ENCODE data around the gene ACAP3. TPM values are rescaled to one million over a fixed set of nuclear protein-coding genes. Genes with fewer than 3 reads are reported as not detected.

Gene ACAP3
- total RNA-seq, 1 donor from 2014 or later, result 16.2 TPM

GRCh38 chr1:1315435-1315954 lies 7.8 kb upstream of the ACAP3 start:
- DNase-seq (ENCODE audit: low read depth, low spot score), result no peak

- DNase-seq (ENCODE audit: low read depth, low spot score), result no peak
These were observed 7.1 kb upstream of the ACAP3 start for GRCh38 chr1:1314678-1315335.

GRCh38 chr1:1314237-1314586 lies 6.5 kb upstream of the ACAP3 start:
- no peak for DNase-seq (ENCODE audit: low read depth, low spot score)

DNA sequence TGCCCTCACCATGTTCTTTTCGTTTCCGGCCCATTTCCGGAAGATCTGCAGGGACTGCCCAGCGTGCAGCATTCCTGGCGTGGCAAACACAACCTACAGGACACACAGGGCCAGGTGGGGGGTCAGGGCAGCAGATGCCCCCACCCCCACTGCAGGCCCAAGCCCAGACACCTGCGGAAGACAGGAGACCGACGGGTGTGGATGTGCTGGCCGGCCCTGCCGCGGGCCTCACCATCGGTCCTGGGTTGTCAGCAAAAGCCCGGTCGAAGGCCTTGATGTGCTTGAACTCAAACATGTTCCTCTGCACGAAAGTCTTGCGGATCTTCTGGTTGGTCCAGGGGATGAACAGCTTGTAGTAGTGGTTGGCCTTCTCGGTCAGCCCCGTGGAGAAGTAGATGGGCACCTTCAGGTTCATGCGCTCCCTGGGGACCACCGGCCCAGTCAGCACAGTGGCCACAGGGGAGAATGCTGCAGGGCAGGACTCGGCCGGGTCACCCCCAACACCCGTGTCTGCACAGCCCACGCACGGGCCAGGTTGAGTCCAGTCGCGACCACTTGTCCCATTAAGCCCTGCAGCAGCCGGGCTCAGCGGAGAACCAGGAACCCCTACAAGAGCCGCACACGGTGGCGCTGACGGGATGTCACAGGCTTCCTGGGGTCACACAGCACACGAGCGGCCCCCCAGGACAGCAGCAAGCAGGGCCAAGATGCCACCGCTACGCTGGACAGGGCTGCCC lies 5.9 kb upstream of the ACAP3 start:
- DNase-seq (ENCODE audit: low read depth, low spot score), result no peak

DNA sequence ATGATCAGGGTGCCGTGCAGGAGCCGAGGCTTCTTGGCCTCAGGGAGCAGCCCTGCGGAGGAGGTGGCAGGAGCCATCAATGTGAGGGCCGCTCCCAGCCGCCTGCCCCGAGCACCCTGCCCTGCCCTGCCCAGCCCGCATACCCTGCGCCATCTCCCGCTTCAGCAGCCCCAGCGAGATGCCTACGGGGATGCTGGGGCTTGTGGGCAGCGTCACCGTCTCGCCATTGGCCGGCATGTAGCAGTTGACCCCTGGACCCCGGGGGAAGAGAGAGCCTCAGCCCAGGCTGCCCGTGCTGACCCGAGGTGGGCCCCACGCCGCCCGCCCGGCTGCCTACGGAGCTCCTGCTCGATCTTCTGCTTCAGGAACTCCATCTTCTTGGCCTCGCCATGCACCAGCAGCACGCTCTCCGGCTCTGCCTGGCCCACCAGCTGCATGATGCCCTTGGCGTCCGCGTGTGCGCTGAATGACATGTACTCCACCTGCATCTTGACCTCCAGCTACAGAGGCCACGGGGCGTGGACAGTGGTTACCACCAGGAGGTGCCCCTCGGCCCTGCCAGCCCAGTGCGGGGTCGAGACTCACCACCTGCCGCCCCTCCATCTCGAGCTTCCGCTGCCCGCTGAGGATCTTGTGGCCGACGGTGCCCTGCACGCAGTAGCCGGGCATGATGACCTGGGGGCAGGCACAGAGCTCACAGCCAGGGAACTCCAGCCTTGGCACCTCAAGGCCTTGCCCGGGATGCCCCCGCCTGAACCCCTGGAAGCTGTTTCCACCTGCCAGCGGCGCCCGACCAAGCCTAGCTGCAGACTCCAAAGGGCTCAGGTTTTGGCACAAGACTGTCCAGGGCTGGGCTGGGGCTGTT lies 5.0 kb upstream of the ACAP3 start:
- DNase-seq (ENCODE audit: low read depth, low spot score), result no peak

DNA sequence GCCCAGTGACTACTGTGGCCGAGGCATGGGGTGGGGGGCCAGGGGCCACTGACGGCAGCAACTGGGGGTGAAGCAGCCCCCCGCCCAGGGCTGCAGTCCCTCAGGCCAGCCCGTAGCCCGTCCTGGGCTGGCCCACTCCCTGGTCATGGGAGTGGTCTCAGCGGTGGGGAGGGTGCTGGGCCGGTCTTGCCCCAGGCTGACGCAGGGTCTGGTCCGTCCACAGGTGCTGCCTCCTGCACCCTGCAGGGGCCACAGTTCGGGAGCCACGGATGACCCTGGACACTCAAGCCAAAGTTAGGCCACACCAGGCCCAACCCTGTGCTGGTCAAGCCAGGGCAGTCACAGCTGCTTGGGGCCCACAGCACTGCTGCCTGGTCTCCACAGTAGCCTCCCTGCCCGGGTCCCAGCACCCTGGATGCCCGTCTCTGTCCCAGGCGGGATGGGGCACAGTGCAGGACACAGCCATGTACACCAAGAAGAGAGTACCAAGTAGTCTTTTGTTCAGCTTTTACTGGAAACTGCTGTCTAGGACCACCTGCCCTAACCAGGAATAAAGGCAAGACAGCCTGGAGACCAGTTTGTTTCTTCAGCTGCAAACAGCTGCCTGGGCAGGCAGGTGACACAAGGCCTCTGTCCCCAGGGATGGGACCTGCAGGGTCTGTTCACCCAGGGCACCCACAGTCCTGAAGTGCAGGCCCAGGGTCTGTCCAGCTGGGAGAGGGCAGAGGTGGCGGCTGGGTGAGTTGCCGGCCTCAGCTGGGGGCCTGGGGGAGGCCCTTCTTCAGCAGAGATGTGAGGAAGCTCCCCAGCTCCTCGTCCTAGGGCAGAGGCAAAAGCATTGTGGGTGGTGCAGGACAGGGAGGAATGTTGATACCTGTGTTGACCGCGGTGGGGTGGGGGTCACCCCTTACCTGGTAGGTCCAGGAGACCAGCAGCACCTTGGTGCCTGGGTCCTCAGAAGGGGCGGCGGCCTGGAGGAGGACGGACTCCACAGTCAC lies 3.7 kb upstream of the ACAP3 start:
- no peak for DNase-seq (ENCODE audit: low read depth, low spot score)

- no peak for DNase-seq (ENCODE audit: low read depth, low spot score)
These were observed 2.8 kb upstream of the ACAP3 start for GRCh38 chr1:1310476-1311053.

- no peak for DNase-seq (ENCODE audit: low read depth, low spot score)
These were observed 2.3 kb upstream of the ACAP3 start for GRCh38 chr1:1310109-1310385.

DNA sequence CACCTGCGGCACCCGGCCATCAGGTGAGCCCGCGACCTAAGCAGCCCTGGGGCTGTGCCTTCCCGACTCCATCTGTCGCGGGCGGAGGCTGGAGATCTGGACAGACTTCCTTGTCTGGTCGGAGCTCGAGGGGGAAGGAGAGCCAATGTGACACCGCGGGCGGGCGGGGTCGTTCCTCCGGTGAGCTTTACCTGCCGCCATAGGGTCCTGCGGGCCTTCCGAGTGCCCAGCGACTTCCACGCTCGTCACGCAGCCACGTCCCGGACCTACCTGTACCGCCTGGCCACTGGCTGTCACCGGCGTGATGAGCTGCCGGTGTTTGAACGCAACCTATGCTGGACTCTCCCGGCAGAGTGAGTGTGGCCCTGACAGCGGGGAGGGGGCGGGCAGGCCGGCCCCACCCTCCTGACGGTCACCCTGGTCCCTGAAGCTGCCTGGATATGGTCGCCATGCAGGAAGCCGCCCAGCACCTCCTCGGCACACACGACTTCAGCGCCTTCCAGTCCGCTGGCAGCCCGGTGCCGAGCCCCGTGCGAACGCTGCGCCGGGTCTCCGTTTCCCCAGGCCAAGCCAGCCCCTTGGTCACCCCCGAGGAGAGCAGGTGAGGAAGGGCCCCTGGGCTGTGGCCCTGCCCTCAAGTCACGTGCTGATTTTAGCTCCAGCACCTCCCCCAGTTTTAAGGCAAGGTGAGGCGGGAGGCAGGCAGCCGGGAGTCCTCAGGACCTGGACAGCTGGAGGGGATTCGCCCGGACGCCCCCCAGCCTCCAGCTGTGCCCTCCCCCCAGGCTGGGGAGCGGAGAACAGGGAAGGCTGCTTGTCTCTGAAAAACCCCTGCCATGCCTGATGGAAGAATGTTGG lies 1.8 kb upstream of the ACAP3 start:
- no peak for DNase-seq (ENCODE audit: low read depth, low spot score)

- no peak for DNase-seq (ENCODE audit: low read depth, low spot score)
These were observed 1.1 kb upstream of the ACAP3 start for GRCh38 chr1:1308756-1309250.

GRCh38 chr1:1307261-1307922 lies 338 bp downstream of the ACAP3 start:
- DNase-seq (ENCODE audit: low read depth, low spot score), result no peak

- no peak for DNase-seq (ENCODE audit: low read depth, low spot score)
These were observed 969 bp downstream of the ACAP3 start for GRCh38 chr1:1306661-1307260.

DNA sequence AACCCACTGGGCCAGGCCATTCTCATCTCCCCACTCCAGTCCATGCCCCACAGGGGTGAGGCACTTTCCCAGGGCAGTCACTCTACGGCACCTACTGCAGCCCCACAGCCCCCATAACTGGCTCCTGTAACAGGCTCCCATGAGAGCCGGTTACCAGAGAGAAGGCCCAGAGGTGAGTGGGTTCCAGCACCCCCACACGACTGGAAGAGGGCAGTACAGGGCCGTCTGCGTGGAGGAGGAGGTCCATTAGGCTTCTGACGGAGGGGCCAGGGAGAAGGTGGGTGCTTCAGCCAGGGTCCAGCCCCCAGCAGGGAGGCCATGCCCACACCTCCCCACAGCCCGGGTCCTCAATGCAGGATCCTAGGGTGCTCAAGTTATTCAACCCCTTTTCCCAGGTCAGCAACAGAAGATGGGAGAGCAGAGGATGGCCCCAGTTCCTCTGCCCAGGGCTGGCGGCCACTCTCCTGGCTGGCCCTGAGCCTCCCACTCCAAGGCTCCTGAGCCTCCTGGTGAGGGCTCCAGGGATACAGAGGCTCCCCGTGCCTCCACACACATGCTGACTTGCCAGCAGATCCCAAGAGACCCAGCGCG lies 1.6 kb downstream of the ACAP3 start:
- DNase-seq (ENCODE audit: low read depth, low spot score), result no peak

DNA sequence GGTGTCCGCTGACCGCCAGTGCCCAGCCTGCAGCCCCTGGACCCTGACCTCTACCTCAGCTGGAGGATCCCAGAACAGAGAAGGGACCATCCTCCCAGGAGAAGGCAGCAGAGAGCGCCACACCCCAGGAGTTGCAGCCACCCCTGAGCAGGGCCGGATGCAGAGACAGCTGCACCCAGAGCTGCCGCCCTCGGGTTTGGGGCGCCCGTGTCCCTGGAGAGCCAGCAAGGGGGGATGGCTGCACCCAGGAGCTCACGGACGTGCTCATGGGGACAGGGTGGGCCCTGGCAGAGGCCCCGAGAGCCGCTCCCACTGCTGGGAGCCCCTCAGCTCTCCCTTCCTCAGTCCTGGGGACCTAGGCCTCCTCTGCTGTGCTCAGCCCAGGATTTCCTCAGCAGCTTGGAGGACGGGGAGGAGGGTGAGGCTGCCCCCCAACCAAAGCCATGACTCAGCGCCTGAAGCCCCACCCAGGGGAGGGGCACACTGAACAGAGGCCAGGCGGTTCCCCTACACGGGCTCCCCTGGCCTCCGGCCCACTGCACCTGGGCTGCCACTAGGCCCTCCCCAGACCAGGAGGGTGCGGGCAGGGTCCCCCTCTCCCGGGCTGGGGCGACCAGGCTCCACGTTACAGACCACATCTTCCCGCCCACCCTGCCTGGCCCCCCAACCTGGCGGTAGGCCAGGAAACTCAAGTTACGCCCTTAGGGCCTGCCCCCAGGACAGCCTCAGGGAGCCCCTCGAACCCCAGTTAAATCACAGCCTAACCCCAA lies 2.2 kb downstream of the ACAP3 start:
- DNase-seq (ENCODE audit: low read depth, low spot score), result no peak

GRCh38 chr1:1304331-1305299 lies 3.1 kb downstream of the ACAP3 start:
- no peak for DNase-seq (ENCODE audit: low read depth, low spot score)

GRCh38 chr1:1303736-1304135 lies 4.0 kb downstream of the ACAP3 start:
- DNase-seq (ENCODE audit: low read depth, low spot score), result no peak
